Measurements from ENCODE around the gene CFAP77. TPM values are rescaled to one million over a fixed set of nuclear protein-coding genes. Genes with fewer than 3 reads are reported as not detected.
A peak's percentile ranks its signal among the peaks of the same experiment; 100 is the strongest.

Gene CFAP77
- polyA plus RNA-seq, 3 donors, result not detected

DNA sequence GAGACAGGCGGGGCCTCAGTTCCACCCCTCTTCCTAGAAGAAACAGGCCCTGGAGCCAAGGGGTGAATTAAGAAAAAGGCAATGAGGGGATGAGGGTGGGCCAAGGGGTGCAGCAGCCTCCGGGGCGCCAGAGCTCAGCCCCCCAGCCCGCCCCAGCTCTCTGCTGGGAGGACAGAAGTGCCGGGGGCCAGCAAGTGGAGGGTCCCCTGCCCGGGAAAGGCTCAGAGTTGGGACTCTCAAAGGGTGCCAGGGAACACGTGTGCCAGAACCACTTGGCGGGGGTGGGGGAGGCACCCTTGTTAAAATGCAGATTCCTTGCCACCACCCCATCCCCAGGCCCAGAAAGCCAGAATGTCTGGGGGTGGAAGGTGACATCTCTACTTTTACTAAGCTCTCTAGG is 104.8 kb downstream of the CFAP77 start:
- no peak overlapping the region for H3K27ac Mint-ChIP-seq
- H3K27ac ChIP-seq (ENCODE audit: low read depth in 1 of 2, low read length in 2 of 2), result no peak overlapping the region
- DNase-seq, result no peak
- no peak overlapping the region for H3K9ac ChIP-seq (ENCODE audit: insufficient read depth, low read length, poor library complexity, severe bottlenecking)
- H3K9me3 Mint-ChIP-seq, result peaks cover 0 to 3% (median 0%) of the 10 kb centered on the region in 7 donors
- no peaks in the 10 kb centered on the region for H3K4me1 ChIP-seq (ENCODE audit: control insufficient read depth in 1 of 2, insufficient read depth in 2 of 2, low read length in 2 of 2)
- H3K4me3 ChIP-seq (replicated peaks in 1 of 3; ENCODE audit: low read depth in 2 of 3, low read length in 3 of 3), result no peak overlapping the region
- H3K79me2 ChIP-seq (ENCODE audit: insufficient read depth, low read length), result no peaks in the 10 kb centered on the region
- H4K20me1 ChIP-seq (ENCODE audit: insufficient read depth, low read length), result no peaks in the 10 kb centered on the region
- H3K27me3 Mint-ChIP-seq (ENCODE audit: low read depth in 3 of 3), result peaks cover 6 to 15% (median 14%) of the 10 kb centered on the region in 3 donors
- no peaks in the 10 kb centered on the region for H3K27me3 ChIP-seq (ENCODE audit: control insufficient read depth in 2 of 2, insufficient read depth in 2 of 2, low read length in 2 of 2)
- no peak overlapping the region for H3K4me2 ChIP-seq (replicated peaks; ENCODE audit: extremely low read depth, low read length, poor library complexity, severe bottlenecking)
- WGBS (ENCODE audit: insufficient coverage), result no CpG with 5 or more reads among the region's 8 CpGs
- H3K36me3 ChIP-seq (replicated peaks in 1 of 2; ENCODE audit: control insufficient read depth in 1 of 2, insufficient read depth in 2 of 2, low read length in 2 of 2), result no peaks in the 10 kb centered on the region
- H2AFZ ChIP-seq (ENCODE audit: insufficient read depth, low read depth, low read length, poor library complexity, severe bottlenecking), result no peak overlapping the region
- TF ChIP-seq, protein P1, sequence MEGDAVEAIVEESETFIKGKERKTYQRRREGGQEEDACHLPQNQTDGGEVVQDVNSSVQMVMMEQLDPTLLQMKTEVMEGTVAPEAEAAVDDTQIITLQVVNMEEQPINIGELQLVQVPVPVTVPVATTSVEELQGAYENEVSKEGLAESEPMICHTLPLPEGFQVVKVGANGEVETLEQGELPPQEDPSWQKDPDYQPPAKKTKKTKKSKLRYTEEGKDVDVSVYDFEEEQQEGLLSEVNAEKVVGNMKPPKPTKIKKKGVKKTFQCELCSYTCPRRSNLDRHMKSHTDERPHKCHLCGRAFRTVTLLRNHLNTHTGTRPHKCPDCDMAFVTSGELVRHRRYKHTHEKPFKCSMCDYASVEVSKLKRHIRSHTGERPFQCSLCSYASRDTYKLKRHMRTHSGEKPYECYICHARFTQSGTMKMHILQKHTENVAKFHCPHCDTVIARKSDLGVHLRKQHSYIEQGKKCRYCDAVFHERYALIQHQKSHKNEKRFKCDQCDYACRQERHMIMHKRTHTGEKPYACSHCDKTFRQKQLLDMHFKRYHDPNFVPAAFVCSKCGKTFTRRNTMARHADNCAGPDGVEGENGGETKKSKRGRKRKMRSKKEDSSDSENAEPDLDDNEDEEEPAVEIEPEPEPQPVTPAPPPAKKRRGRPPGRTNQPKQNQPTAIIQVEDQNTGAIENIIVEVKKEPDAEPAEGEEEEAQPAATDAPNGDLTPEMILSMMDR (IDR thresholded peaks at IDR 0.05), result no peak
- no peaks in the 10 kb centered on the region for H3K9me3 ChIP-seq (replicated peaks in 1 of 2; ENCODE audit: control insufficient read depth in 1 of 2, insufficient read depth in 1 of 2, low read length in 2 of 2)
- H3K4me3 Mint-ChIP-seq, result no peak overlapping the region
- H3K4me1 Mint-ChIP-seq, result no peaks in the 10 kb centered on the region
- no peaks in the 10 kb centered on the region for H3K36me3 Mint-ChIP-seq
- intact Hi-C loops (cut with micrococcal nuclease), result loop anchor here in 1 of 2 donors (5.0 kb wide), 1 partner anchor 282 kb away; no protein-coding TSS in a partner anchor

GRCh38 chr9:132516301-132516700 is 106.3 kb downstream of the CFAP77 start:
- Histone ChIP-seq H3K4me1 (ENCODE audit: control insufficient read depth in 1 of 2, insufficient read depth in 2 of 2, low read length in 2 of 2) (no peaks in the 10 kb centered on the region), H3K9me3 (replicated peaks in 1 of 2; ENCODE audit: control insufficient read depth in 1 of 2, insufficient read depth in 1 of 2, low read length in 2 of 2) (no peaks in the 10 kb centered on the region), H3K36me3 (replicated peaks in 1 of 2; ENCODE audit: control insufficient read depth in 1 of 2, insufficient read depth in 2 of 2, low read length in 2 of 2) (no peaks in the 10 kb centered on the region), H4K20me1 (ENCODE audit: insufficient read depth, low read length) (no peaks in the 10 kb centered on the region), H3K9ac (ENCODE audit: insufficient read depth, low read length, poor library complexity, severe bottlenecking) (no peak overlapping the region), H3K79me2 (ENCODE audit: insufficient read depth, low read length) (no peaks in the 10 kb centered on the region), H2AFZ (ENCODE audit: insufficient read depth, low read depth, low read length, poor library complexity, severe bottlenecking) (no peak overlapping the region), H3K27me3 (ENCODE audit: control insufficient read depth in 2 of 2, insufficient read depth in 2 of 2, low read length in 2 of 2) (no peaks in the 10 kb centered on the region), H3K4me3 (replicated peaks in 1 of 3; ENCODE audit: low read depth in 2 of 3, low read length in 3 of 3) (no peak overlapping the region), H3K4me2 (replicated peaks; ENCODE audit: extremely low read depth, low read length, poor library complexity, severe bottlenecking) (no peak overlapping the region), H3K27ac (ENCODE audit: low read depth in 1 of 2, low read length in 2 of 2) (no peak overlapping the region)
- Mint-ChIP-seq H3K36me3 (no peaks in the 10 kb centered on the region), H3K27me3 (ENCODE audit: low read depth in 3 of 3) (peaks cover 9 to 16% (median 16%) of the 10 kb centered on the region in 3 donors), H3K4me3 (no peak overlapping the region), H3K4me1 (no peaks in the 10 kb centered on the region), H3K27ac (peak overlapping the region in 1 of 7 donors; percentile 61), H3K9me3 (peaks cover 0 to 3% (median 0%) of the 10 kb centered on the region in 7 donors)
- DNase-seq, result no peak
- TF ChIP-seq, protein P1 (IDR thresholded peaks at IDR 0.05), result no peak
- 83% methylated on average over 1 of the region's 6 CpGs for WGBS (ENCODE audit: insufficient coverage)
- intact Hi-C loops (cut with micrococcal nuclease), result no loop called here
